B cell (primary cell): ENCODE results near the gene RALGAPA2.

Experiments
- CTCF ChIP-seq: fragments of 200-600 bp; IDR thresholded peaks from one replicate; pipeline ENCODE4 v1.8.0; 2022; ENCODE audit warnings: antibody characterized with exemption, mild to moderate bottlenecking
- EZH2 ChIP-seq: IDR thresholded peaks from 2 replicates; pipeline ENCODE4 v1.6.1; 2012; ENCODE audit warnings: borderline replicate concordance, low read depth, mild to moderate bottlenecking, moderate library complexity, low read length; ENCODE audit not compliant: insufficient read depth, poor library complexity, severe bottlenecking

DNA sequence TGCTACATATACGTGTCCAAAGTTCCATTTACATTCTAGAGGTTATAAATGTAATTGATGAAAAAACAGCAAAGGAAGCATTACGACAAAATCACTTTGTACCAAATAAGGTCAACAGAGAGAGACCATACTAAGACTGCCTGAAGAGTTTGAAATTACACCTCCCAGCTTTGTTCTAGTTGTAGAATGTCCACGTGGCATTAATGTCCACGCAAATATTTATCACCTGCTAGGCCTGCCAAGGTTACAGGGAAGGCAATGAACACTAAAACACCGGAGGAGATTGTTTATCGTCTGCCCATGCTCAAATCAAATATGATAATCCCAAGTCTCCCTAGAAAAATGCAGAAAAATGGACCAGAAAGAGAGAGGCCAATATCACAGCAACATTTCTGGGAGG is 6.2 kb downstream of the RALGAPA2 start:
- TF ChIP-seq CTCF (no peak), EZH2 (no peak)
